ENCODE measurements around the gene OR4M1.
"Not testable (repeated sequence)": the region's sequence is repeated elsewhere in the genome, so short reads cannot be mapped to it uniquely, and the experiment has no call there.

The OR4M1 gene

DNA sequence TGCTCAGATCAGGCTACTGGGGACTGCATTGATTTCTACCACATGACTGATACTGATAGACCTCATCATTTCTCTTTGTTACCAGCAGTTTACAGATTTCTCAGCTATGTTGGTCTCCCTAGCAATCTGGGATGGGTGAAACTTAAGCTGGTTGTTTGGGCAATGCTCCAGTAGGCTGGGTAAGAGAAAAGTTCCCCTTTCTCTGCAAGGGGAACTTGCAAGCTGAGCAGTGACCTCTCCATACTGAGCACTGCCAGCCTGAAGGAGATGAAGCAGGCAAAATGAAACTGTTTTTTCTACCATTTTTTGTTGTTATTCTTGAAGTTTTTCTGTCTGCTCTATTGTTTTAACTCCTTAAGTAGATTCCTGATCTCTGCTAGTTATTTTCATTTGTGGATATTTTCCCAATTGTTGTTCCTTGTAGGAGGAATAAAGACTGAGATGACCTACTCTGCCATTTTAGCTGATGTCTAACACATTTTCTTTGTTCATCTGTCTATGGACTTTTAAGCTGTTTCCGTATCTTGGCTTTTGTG is 1.3 kb upstream of the OR4M1 start:
- H3K36me3 ChIP-seq (ENCODE audit: low read length) = no peaks in the 10 kb centered on the region
- no peaks in the 10 kb centered on the region for H4K20me1 ChIP-seq (ENCODE audit: low read depth, low read length)
- no peak overlapping the region for H3K4me3 ChIP-seq (ENCODE audit: insufficient read depth, low read length, poor library complexity, severe bottlenecking)
- H3K4me2 ChIP-seq (ENCODE audit: low read depth, low read length, poor library complexity, severe bottlenecking) = no peak overlapping the region
- H3K27ac ChIP-seq (ENCODE audit: low read depth, low read length) = no peak overlapping the region
- no peaks in the 10 kb centered on the region for H3F3A ChIP-seq (ENCODE audit: insufficient read depth)
- H3K79me2 ChIP-seq (ENCODE audit: insufficient read depth, low read length) = no peaks in the 10 kb centered on the region
- 0 out of 2 replicates have a peak, but pooled peaks cover 3% of the 10 kb centered on the region for H3K9me3 ChIP-seq (ENCODE audit: insufficient read depth, low read length)
- no peak overlapping the region for H2AFZ ChIP-seq (ENCODE audit: low read depth, low read length, severe bottlenecking)
- no peak for TF ChIP-seq EZH2phosphoT487 (conservative IDR thresholded peaks at IDR 0.05; ENCODE audit: low read length)
- TF ChIP-seq, protein P1, sequence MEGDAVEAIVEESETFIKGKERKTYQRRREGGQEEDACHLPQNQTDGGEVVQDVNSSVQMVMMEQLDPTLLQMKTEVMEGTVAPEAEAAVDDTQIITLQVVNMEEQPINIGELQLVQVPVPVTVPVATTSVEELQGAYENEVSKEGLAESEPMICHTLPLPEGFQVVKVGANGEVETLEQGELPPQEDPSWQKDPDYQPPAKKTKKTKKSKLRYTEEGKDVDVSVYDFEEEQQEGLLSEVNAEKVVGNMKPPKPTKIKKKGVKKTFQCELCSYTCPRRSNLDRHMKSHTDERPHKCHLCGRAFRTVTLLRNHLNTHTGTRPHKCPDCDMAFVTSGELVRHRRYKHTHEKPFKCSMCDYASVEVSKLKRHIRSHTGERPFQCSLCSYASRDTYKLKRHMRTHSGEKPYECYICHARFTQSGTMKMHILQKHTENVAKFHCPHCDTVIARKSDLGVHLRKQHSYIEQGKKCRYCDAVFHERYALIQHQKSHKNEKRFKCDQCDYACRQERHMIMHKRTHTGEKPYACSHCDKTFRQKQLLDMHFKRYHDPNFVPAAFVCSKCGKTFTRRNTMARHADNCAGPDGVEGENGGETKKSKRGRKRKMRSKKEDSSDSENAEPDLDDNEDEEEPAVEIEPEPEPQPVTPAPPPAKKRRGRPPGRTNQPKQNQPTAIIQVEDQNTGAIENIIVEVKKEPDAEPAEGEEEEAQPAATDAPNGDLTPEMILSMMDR (IDR thresholded peaks at IDR 0.05; ENCODE audit: insufficient read depth, low read length, poor library complexity, severe bottlenecking) = no peak
- H3K9ac ChIP-seq (ENCODE audit: low read length) = no peak overlapping the region
- H3K9me2 ChIP-seq (replicated peaks; ENCODE audit: insufficient read depth, low read length) = no peaks in the 10 kb centered on the region
- H3K27me3 ChIP-seq (ENCODE audit: low read length) = no peaks in the 10 kb centered on the region

DNA sequence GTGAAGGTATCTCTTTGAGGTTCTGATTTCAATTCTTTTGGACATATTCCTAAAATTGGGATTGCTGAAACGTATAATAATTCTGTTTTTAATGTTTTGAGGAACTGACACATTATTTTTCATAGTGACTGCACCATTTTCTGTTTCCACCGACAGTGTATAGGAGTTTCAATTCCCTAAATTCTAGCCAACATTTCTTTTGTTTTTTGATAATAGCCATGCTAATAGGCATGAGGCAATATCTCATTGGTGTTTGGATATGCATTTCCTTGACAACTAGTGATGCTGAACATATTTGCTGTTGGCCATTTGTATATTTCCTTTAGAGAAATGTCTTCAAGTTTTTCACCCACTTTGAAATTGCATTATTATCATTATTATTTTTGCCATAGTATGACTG is 850 bp upstream of the OR4M1 start:
- H3K79me2 ChIP-seq (ENCODE audit: insufficient read depth, low read length); H3K9ac ChIP-seq (ENCODE audit: low read length); H3K36me3 ChIP-seq (ENCODE audit: low read length); H3K4me2 ChIP-seq (ENCODE audit: low read depth, low read length, poor library complexity, severe bottlenecking); H3K27me3 ChIP-seq (ENCODE audit: low read length); H3K9me2 ChIP-seq (replicated peaks; ENCODE audit: insufficient read depth, low read length); H3K4me3 ChIP-seq (ENCODE audit: insufficient read depth, low read length, poor library complexity, severe bottlenecking); H3K9me3 ChIP-seq (ENCODE audit: insufficient read depth, low read length); H3K27ac ChIP-seq (ENCODE audit: low read depth, low read length); H4K20me1 ChIP-seq (ENCODE audit: low read depth, low read length); H2AFZ ChIP-seq (ENCODE audit: low read depth, low read length, severe bottlenecking); H3F3A ChIP-seq (ENCODE audit: insufficient read depth): not testable (repeated sequence)

DNA sequence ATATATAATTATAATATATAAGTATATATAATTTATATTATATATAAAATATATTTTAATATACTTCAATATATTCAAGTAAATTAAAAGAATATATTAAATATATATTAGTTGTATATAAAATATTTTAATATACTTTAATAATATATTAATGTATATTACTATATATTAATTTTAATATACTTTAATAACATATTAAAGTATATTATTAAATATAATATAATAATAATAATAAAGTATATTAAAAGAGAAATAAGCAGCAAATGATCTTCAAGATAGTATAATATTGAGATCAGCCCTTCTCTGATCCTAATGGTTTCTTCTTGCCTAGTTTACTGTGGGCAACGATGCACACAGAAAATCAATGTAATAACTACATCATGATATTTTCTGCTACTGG is 2.3 kb downstream of the OR4M1 start:
- Histone ChIP-seq H3K27me3 (ENCODE audit: low read length) (no peaks in the 10 kb centered on the region), H3K36me3 (ENCODE audit: low read length) (no peaks in the 10 kb centered on the region), H3K9me2 (replicated peaks; ENCODE audit: insufficient read depth, low read length) (no peaks in the 10 kb centered on the region), H3K27ac (ENCODE audit: low read depth, low read length) (no peak overlapping the region), H3K79me2 (ENCODE audit: insufficient read depth, low read length) (no peaks in the 10 kb centered on the region), H2AFZ (ENCODE audit: low read depth, low read length, severe bottlenecking) (no peak overlapping the region), H3K4me3 (ENCODE audit: insufficient read depth, low read length, poor library complexity, severe bottlenecking) (no peak overlapping the region), H3K9ac (ENCODE audit: low read length) (no peak overlapping the region), H3F3A (ENCODE audit: insufficient read depth) (no peaks in the 10 kb centered on the region), H4K20me1 (ENCODE audit: low read depth, low read length) (no peaks in the 10 kb centered on the region), H3K4me2 (ENCODE audit: low read depth, low read length, poor library complexity, severe bottlenecking) (no peak overlapping the region), H3K9me3 (ENCODE audit: insufficient read depth, low read length) (0 out of 2 replicates have a peak, but pooled peaks cover 3% of the 10 kb centered on the region)
- TF ChIP-seq, protein P1 (IDR thresholded peaks at IDR 0.05; ENCODE audit: insufficient read depth, low read length, poor library complexity, severe bottlenecking) = no peak
- no peak for TF ChIP-seq EZH2phosphoT487 (conservative IDR thresholded peaks at IDR 0.05; ENCODE audit: low read length)

DNA sequence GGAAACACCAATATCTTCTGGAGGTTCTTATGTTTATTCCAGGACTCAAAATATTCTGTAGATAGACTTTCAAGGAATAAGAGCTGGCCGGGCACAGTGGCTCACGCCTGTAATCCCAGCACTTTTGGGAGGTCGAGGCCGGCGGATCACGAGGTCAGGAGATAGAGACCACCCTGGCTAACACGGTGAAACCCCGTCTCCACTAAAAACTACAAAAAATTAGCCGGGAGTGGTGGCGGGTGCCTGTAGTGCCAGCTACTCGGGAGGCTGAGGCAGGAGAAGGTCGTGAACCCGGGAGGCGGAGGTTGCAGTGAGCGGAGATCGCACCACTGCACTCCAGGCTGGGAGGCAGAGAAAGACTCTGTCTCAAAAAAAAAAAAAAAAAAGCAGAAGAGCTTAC is 12.5 kb downstream of the OR4M1 start:
- not testable (repeated sequence) for H3K9ac ChIP-seq (ENCODE audit: low read length); H4K20me1 ChIP-seq (ENCODE audit: low read depth, low read length); H3K4me2 ChIP-seq (ENCODE audit: low read depth, low read length, poor library complexity, severe bottlenecking); H3F3A ChIP-seq (ENCODE audit: insufficient read depth); H3K4me3 ChIP-seq (ENCODE audit: insufficient read depth, low read length, poor library complexity, severe bottlenecking); H2AFZ ChIP-seq (ENCODE audit: low read depth, low read length, severe bottlenecking); H3K27ac ChIP-seq (ENCODE audit: low read depth, low read length); H3K9me2 ChIP-seq (replicated peaks; ENCODE audit: insufficient read depth, low read length); H3K9me3 ChIP-seq (ENCODE audit: insufficient read depth, low read length); H3K79me2 ChIP-seq (ENCODE audit: insufficient read depth, low read length); H3K27me3 ChIP-seq (ENCODE audit: low read length); H3K36me3 ChIP-seq (ENCODE audit: low read length)

DNA sequence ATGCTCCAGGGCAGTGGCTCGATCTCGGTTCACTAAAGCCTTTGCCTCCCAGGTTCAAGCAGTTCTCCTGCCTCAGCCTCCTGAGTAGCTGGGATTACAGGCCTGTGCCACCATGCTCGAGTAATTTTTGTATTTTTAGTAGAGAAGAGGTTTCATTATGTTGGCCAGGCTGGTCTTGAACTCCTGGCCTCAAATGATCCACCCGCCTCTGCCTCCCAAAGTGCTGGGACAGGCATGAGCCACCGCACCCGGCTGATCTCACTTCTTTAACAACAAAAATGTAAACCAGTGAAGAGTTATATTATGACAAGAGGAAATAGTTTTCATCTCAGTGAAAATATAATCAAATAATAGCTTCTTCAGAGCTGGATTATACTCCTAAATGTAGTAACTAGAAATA is 14.0 kb downstream of the OR4M1 start:
- H3K27me3 ChIP-seq (ENCODE audit: low read length); H4K20me1 ChIP-seq (ENCODE audit: low read depth, low read length); H3K36me3 ChIP-seq (ENCODE audit: low read length); H3K9ac ChIP-seq (ENCODE audit: low read length); H3F3A ChIP-seq (ENCODE audit: insufficient read depth); H3K27ac ChIP-seq (ENCODE audit: low read depth, low read length); H3K79me2 ChIP-seq (ENCODE audit: insufficient read depth, low read length); H3K4me3 ChIP-seq (ENCODE audit: insufficient read depth, low read length, poor library complexity, severe bottlenecking); H2AFZ ChIP-seq (ENCODE audit: low read depth, low read length, severe bottlenecking); H3K4me2 ChIP-seq (ENCODE audit: low read depth, low read length, poor library complexity, severe bottlenecking); H3K9me2 ChIP-seq (replicated peaks; ENCODE audit: insufficient read depth, low read length); H3K9me3 ChIP-seq (ENCODE audit: insufficient read depth, low read length): not testable (repeated sequence)

DNA sequence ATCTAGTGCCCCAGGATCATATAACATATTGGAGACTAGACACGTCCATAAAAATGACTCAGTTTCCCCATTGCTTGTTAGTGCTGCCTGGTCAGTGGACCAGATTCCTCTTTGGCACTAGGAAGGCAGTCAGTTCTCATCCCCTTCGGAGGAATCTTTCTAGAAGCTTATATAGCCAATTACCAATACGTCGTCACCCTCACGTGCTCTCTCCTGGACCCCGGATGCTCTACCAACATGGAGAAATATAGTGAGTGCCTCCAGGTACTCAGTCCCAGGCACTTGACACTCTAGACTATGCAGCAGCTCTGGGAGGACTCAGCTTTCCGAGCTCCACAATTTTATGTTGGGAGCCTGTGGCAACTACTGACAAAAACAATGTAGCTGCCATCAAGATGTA is 14.8 kb downstream of the OR4M1 start:
- not testable (repeated sequence) for H3F3A ChIP-seq (ENCODE audit: insufficient read depth); H3K79me2 ChIP-seq (ENCODE audit: insufficient read depth, low read length); H3K4me2 ChIP-seq (ENCODE audit: low read depth, low read length, poor library complexity, severe bottlenecking); H3K36me3 ChIP-seq (ENCODE audit: low read length); H3K27ac ChIP-seq (ENCODE audit: low read depth, low read length); H3K9me2 ChIP-seq (replicated peaks; ENCODE audit: insufficient read depth, low read length); H4K20me1 ChIP-seq (ENCODE audit: low read depth, low read length); H3K4me3 ChIP-seq (ENCODE audit: insufficient read depth, low read length, poor library complexity, severe bottlenecking); H3K27me3 ChIP-seq (ENCODE audit: low read length); H3K9me3 ChIP-seq (ENCODE audit: insufficient read depth, low read length); H2AFZ ChIP-seq (ENCODE audit: low read depth, low read length, severe bottlenecking); H3K9ac ChIP-seq (ENCODE audit: low read length)

Measured in SU-DHL-6 (cell line).